ENCODE results near the gene KLF6.
"Not testable (repeated sequence)": the region's sequence is repeated elsewhere in the genome, so short reads cannot be mapped to it uniquely, and the experiment has no call there.

KLF6 gene

GRCh38 chr10:3757250-3757637, 27.8 kb downstream of the KLF6 start:
- DNase-seq (ENCODE audit: low read depth, low spot score) = no peak

- no peak for DNase-seq (ENCODE audit: low read depth, low spot score)
Measured at GRCh38 chr10:3756360-3756740, 28.7 kb downstream of the KLF6 start.

- no peak for DNase-seq (ENCODE audit: low read depth, low spot score)
Measured at GRCh38 chr10:3755440-3756359, 29.3 kb downstream of the KLF6 start.

- DNase-seq (ENCODE audit: low read depth, low spot score) = no peak
Measured at GRCh38 chr10:3754727-3755439, 30.1 kb downstream of the KLF6 start.

GRCh38 chr10:3750854-3751253, 34.2 kb downstream of the KLF6 start:
- no peak for DNase-seq (ENCODE audit: low read depth, low spot score)

- DNase-seq (ENCODE audit: low read depth, low spot score) = no peak
Measured at GRCh38 chr10:3750006-3750816, 34.8 kb downstream of the KLF6 start.

- DNase-seq (ENCODE audit: low read depth, low spot score) = no peak
Measured at GRCh38 chr10:3749600-3749999, 35.4 kb downstream of the KLF6 start.

GRCh38 chr10:3749011-3749410, 36.0 kb downstream of the KLF6 start:
- DNase-seq (ENCODE audit: low read depth, low spot score) = no peak

GRCh38 chr10:3748484-3748883, 36.5 kb downstream of the KLF6 start:
- no peak for DNase-seq (ENCODE audit: low read depth, low spot score)

GRCh38 chr10:3747984-3748383, 37.0 kb downstream of the KLF6 start:
- DNase-seq (ENCODE audit: low read depth, low spot score) = no peak

- no peak for DNase-seq (ENCODE audit: low read depth, low spot score)
Measured at GRCh38 chr10:3747248-3747960, 37.6 kb downstream of the KLF6 start.

- DNase-seq (ENCODE audit: low read depth, low spot score) = no peak
Measured at GRCh38 chr10:3746634-3747033, 38.4 kb downstream of the KLF6 start.

GRCh38 chr10:3745521-3745920, 39.5 kb downstream of the KLF6 start:
- DNase-seq (ENCODE audit: low read depth, low spot score) = no peak

GRCh38 chr10:3741688-3742461, 43.1 kb downstream of the KLF6 start:
- no peak for DNase-seq (ENCODE audit: low read depth, low spot score)

GRCh38 chr10:3740157-3740871, 44.7 kb downstream of the KLF6 start:
- DNase-seq (ENCODE audit: low read depth, low spot score) = no peak

- no peak for DNase-seq (ENCODE audit: low read depth, low spot score)
Measured at GRCh38 chr10:3738855-3739350, 46.1 kb downstream of the KLF6 start.

- no peak for DNase-seq (ENCODE audit: low read depth, low spot score)
Measured at GRCh38 chr10:3737864-3738263, 47.1 kb downstream of the KLF6 start.

GRCh38 chr10:3735175-3735574, 49.8 kb downstream of the KLF6 start:
- no peak for DNase-seq (ENCODE audit: low read depth, low spot score)

- DNase-seq (ENCODE audit: low read depth, low spot score) = no peak
Measured at GRCh38 chr10:3734111-3734510, 50.9 kb downstream of the KLF6 start.

GRCh38 chr10:3732183-3732582, 52.8 kb downstream of the KLF6 start:
- not testable (repeated sequence) for DNase-seq (ENCODE audit: low read depth, low spot score)
